ENCODE results near the gene ZNF215.
"Not testable (repeated sequence)": the region's sequence is repeated elsewhere in the genome, so short reads cannot be mapped to it uniquely, and the experiment has no call there.

ZNF215 gene

DNA sequence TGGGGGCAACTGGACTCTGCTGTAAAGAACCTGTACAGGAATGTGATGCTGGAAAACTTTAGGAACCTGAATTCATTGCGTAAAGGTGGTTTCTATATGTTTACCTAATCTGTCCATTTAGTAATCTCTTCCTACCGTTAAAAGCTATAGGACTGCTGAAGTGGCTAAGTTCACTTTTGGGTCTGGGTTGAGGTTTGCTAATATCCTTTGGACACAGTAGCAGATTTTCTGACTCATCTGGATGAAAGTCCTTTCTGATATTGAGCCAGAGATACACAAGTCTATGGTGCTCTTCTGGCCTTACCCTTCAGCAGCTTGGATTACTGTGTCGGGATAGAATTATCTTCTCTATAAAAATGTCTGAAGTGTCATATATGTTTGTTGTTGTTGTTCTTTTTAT is 16.9 kb downstream of the ZNF215 start:
- DNase-seq = no peak

DNA sequence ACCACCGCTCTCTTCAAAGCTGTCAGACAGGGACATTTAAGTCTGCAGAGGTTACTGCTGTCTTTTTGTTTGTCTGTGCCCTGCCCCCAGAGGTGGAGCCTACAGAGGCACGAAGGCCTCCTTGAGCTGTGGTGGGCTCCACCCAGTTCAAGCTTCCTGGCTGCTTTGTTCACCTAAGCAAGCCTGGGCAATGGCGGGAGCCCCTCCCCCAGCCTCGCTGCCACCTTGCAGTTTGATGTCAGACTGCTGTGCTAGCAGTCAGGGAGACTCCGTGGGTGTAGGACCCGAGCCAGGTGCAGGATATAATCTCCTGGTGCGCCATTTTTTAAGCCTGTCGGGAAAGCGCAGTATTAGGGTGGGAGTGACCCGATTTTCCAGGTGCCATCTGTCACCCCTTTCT is 28.0 kb downstream of the ZNF215 start:
- DNase-seq = not testable (repeated sequence)

DNA sequence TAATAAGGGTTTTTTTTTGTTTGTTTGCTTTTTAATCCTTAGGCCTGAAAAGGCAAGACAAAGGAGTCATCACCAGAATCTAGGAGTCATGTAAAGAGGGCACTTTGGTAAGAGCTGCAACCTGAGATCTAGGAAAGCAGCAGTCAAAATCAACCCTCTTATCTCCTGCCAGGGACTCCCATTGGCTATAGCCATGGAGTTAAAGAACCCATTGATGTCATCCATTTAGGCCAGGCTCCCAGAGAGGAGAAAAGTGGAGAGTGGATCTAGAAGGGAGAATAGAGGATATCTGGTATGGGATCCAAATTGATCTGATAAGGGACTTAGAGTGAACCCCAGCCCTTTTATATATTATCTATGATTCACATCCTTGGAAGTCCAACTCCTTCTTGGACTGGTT is 35.9 kb downstream of the ZNF215 start:
- no peak for DNase-seq

DNA sequence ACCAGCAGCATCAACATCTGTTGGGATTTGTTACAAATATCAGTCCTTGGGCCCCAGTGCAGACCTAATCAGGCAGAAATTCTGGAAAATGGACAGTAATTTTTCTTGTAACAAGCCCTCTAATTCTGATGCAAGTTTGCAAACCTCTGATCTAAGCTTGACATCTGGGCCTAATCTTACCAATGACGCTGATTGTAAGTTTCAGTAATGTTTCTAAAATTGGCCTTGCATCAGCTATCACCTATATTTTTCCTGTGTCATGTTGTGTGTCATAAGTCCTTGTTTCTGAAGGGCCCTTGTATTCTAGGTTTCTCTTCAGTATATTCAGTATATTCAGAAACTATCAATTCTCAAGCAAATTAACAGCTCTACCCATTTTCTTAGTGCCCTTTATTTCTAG is 36.4 kb downstream of the ZNF215 start:
- DNase-seq = no peak

DNA sequence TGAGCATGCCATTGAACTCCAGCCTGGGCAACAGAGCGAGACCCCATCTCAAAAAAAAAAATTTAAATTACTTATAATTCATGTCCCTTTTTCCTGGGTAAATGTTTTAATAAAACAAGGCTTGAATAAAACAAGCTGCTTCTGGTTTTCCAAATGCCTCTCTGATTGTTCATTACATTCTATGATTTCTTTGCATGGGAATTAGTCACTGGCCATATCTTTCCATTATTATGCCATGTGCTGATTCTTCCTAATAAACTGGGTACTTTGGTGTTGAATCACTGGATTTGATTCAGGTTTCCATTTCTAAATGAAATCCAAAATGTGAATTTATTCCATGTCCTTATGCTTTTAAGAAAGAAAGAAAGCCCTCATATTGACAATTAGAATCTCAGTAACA is 42.6 kb downstream of the ZNF215 start:
- DNase-seq = no peak

DNA sequence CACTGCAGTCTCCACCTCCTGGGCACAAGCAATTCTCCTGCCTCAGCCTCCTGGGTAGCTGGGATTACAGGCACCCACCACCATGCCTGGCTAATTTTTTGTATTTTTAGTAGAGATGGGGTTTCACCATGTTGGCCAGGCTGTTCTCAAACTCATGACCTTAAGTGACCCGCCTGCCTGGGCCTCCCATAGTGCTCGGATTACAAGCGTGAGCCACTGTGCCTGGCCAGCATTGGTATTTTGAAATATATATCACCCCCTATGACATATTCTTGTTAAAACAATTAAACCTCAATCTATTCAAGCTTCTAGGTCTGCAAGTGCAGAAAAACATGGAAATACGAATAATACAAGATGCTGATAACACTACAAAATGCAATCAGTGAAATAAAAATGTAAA is 43.6 kb downstream of the ZNF215 start:
- DNase-seq = not testable (repeated sequence)

DNA sequence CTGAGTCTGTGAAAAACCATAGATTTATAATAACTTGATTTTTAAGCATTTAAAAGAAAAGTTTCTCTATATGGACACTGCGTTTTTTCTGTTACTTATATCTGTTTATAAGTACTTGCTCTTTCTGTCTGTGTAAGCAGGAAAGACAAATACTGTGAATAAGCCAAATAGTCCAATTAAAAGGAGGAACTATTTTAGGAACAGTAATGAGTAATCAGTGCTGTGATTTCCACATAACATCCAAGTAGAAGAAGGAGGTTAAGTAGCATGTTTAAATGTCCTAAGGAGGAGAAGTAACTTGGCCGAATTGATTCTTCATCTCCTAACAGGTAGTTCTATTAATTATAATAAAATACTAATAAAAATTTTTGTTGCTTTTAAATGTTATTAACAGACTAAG is 53.1 kb downstream of the ZNF215 start:
- DNase-seq = no peak

DNA sequence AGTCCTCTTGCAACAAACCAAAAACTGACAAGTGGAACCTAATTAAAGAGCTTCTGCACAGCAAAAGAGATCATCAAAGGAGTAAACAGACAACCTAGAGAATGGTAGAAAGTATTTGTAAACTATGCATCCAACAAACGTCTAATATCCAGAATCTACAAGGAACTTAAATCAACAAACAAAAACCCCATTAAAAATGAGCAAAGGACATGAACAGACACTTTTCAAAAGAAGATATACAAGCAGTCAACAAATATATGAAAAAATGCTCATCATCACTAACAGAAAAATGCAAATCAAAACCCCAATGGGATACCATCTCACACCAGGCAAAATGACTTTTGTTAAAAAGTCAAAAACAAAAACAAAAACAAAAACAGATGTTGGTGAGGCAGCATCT is 60.3 kb downstream of the ZNF215 start:
- DNase-seq = no peak

DNA sequence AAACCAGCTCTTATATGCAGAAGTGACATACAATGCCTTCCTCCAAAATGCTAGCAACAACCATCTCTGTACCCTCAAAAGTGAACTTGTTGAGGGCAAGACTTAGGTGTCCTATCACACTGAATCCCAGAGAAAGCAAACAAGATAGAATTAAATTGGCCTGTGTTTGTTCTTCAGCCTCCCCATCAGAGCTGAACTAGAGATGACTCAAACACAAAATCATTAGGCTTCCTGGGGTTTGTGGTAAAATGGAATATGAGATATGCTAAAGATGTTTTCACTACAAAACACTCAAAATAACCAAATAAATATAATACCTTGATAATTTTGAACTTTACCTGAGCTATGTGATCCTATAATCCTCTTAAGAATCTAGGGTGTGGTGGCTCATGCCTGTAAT is 62.3 kb downstream of the ZNF215 start:
- DNase-seq = no peak

DNA sequence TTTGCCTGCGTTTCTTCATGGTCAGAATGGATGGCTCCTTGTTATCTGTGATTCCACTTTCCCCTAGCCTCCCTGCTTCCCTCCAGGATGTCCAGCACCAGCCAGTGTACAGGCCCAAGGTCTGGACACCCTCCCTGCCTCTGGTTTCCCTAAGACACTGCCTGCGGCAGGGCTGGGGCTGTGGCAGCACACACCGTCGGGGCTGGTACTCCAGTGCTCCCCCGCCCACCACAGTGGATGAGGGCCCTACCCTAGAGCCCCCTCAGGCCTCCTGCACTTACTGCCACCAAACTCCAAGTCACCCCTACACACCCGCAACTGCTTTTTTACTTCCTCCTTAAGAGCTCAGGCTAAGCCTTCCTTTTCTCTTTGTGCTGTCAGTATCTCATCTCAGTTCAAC is 65.0 kb downstream of the ZNF215 start:
- DNase-seq = no peak

DNA sequence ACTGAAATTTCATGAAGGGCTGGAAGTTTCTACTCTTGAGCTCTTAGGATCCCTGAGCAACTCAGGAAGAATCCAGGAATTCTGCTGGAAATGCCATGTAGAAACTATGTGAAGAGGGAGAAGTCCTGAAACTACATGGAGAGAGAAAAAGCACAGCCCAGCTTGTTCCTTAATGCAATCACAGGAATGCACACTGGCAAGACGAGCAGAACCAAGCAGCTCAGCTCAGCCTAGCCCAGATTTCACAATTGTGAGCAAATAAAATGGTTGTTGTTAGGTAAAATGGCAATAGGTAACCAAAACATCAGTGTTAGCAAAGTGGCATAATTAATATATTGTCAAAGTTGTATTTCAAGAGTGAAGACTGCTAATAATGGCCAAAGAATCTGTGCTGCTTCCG is 65.8 kb downstream of the ZNF215 start:
- no peak for DNase-seq

DNA sequence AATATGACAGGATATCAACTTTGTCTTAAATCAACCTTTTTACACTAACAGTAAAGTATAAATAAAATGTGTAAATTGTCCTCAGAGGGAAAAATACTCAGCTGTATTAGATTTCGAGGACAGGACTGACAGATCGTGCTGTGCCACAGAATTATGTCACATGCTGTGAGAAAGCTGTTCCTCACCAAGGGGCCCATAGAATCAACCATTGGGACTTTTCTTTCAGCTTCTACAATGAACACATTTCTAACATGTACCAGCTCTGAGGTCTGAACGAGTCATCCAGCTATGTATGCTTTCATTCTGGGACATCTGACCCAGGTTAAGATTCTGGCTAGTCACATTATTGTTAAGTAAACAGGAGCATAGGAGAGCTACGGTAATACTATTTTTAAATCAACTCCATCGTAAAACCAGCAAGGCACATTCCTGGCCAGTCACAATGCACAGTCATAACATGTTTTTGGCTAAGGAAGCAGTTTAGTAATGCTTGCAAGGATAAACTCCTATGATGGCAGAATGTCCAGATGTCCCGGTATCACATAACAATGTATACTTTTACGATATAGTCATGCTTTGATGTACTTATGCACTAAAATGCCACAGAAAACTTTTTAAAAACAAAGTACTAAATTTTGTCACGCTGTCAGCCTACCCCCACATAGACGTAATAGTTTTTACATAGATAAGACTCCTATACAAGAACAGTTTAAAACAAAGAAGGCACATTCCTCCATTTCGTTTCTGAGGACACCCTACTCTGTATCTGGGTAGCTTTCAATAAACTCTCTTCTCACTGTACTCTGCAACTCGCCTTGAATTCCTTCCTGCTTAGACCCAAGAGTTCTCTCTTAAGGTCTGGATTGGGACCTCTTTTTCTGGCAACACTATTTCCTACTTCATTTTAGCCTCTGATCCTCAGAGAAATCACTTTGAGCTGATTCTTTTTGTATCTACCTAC is 66.5 kb downstream of the ZNF215 start:
- no peak for DNase-seq

DNA sequence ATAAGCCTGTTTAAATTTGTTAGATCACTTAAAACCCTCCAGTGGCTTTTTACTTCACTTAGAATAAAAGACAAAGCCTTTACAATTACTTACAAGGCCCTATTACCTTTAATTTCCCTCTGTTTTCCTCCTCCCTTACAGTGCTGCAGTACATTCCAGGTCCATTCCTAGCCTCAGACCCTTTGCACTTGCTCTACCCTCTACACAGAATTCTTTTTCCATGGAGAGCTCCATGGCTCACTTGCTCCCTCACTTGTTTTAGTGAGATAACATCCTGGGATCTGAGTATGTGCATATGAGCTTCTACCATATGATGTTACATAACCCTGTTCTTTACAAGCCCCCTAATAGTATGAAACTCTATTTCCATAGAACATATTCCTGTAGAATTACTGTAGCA is 69.5 kb downstream of the ZNF215 start:
- no peak for DNase-seq

DNA sequence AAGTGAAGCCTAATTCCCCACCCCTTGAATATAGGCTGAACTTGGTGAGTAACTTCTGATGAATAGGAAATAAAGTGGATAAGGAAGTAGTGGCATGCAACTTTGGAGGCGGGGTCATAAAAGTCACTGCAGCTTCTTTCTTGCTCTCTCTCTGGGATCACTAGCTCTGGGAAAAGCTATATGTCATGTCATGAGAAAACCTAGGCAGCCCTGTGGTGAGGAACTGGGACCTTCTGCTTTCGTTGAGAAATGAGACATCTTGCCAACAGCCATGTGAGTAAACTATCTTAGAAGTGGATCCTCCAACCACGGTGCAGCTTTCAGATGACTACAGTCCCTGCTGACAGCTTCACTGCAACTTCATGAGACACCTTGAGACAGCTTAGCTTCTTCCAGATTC is 78.3 kb downstream of the ZNF215 start:
- DNase-seq = no peak

All from NCI-H1417 treated with DMSO at 0.1 percent for 48 hours (cell line).